Measurements from ENCODE around the gene CHD9NB.
"Not testable (repeated sequence)": the region's sequence is repeated elsewhere in the genome, so short reads cannot be mapped to it uniquely, and the experiment has no call there.

CHD9NB gene

GRCh38 chr16:53083119-53083518 lies 30.4 kb upstream of the CHD9NB start:
- no peak for DNase-seq

DNA sequence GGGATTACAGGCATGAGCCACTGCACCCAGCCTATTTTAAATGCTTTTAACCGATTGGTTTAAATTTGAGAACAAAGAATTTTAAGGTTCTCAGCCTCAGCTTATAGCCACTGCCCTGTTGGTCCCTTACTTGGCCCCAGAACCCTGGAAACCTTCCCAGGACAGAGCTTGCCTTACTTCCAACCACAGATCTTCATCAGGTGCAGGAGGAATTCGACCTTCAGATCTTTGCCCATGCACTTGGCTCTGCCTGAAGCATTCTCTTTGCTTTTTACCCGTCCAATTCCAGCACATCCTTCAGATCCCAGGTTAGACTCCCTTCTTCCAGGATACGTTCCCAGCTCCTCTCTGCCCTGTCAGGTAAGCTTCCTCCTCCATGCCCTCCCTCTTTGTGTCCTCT lies 29.8 kb upstream of the CHD9NB start:
- no peak for DNase-seq

DNA sequence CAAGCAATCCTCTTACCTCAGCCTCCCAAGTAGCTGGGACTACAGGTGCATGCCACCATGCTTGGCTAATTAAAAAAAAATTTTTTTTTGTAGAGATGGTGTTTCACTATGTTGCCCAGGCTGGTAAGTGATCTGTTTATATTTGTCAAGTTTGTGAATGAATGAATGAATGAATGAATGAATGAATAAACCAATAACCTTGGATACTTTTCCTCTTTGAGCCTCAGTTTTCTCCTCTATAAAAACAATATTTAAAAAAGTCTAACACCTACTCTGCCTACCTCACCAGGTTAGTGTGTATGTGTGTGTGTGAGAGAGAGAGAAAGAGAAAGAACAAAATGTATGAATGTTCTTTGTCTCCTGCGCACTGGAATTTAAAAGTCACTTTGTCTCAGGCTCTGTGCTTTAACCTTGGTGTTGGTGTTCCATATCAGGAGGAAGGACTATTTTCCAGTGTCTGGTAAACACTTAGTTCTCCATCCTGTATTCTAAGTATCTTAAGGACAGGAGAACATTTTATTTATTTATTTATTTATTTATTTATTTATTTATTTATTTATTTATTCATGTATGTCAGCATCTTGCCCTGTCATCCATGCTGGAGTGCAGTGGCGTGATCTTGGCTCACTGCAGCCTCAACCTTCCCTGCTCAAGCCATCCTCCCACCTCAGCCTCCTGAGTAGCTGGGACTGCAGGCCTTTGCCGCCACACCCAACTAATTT lies 29.1 kb upstream of the CHD9NB start:
- DNase-seq: no peak

GRCh38 chr16:53081032-53081424 lies 28.3 kb upstream of the CHD9NB start:
- DNase-seq: no peak

DNA sequence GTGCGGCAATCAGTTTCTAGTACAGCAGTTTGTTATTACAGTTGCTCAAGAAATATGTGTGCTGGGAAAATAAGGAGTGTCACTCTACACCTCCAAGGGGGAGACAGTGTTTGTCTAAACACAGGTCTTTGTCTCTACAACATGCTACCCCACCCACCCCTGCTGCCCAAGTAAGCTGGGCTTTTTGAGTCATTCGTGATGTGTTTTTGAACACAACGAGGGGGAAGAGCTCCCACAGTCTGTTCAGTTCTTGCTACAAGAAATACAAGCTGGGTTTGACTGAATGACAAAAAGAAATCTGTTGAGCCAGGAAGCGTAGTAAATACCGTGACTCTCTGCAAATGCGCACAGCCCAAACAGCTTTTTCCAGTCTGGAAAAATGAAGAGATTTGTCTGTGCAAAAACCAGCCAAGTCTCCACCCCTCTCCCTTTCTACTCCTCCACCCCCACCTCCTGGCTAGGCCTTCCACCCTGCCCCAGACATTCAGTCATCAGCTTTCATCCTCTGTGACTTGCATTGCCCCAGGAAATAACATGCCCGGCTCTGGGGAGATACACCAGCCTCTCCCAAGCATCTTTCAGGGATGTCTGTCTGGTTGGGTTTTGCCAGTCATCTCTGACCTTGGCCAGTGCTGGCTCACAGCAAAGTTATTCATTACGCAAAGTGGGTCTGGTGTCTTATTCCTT lies 27.8 kb upstream of the CHD9NB start:
- DNase-seq: no peak

- no peak for DNase-seq
Observed at GRCh38 chr16:53078765-53079485, 26.2 kb upstream of the CHD9NB start.

GRCh38 chr16:53078247-53078646 lies 25.6 kb upstream of the CHD9NB start:
- no peak for DNase-seq

- DNase-seq: not testable (repeated sequence)
Observed at GRCh38 chr16:53075461-53075860, 22.8 kb upstream of the CHD9NB start.

- not testable (repeated sequence) for DNase-seq
Observed at GRCh38 chr16:53074296-53074695, 21.6 kb upstream of the CHD9NB start.

- DNase-seq: no peak
Observed at GRCh38 chr16:53073022-53073421, 20.3 kb upstream of the CHD9NB start.

- no peak for DNase-seq
Observed at GRCh38 chr16:53071748-53072301, 19.1 kb upstream of the CHD9NB start.

DNA sequence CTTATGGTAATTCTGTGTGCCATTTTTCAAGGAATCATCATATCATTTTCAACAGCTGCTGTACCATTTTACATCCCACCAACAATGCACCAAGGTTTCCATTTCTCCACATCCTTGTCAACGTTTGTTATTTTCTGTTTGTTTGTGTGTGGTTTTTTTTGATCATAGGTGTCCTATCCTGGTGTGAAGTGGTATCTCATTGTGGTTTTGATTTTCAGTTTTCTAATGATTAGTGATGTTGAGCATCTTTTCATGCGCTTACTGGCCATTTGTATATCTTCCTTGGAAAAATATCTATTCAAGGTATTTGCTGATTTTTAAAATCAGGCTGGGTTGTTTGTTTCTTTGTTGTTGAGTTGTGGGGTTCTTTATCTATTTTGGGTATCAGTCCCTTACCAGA lies 17.1 kb upstream of the CHD9NB start:
- DNase-seq: no peak

GRCh38 chr16:53068423-53068833 lies 15.7 kb upstream of the CHD9NB start:
- DNase-seq: no peak

- no peak for DNase-seq
Observed at GRCh38 chr16:53067675-53068074, 15.0 kb upstream of the CHD9NB start.

- no peak for DNase-seq
Observed at GRCh38 chr16:53065461-53066061, 12.9 kb upstream of the CHD9NB start.

- no peak for DNase-seq
Observed at GRCh38 chr16:53064081-53064578, 11.4 kb upstream of the CHD9NB start.

- no peak for DNase-seq
Observed at GRCh38 chr16:53061701-53062159, 9.0 kb upstream of the CHD9NB start.

GRCh38 chr16:53061256-53061655 lies 8.6 kb upstream of the CHD9NB start:
- no peak for DNase-seq

- no peak for DNase-seq
Observed at GRCh38 chr16:53059672-53060071, 7.0 kb upstream of the CHD9NB start.

DNA sequence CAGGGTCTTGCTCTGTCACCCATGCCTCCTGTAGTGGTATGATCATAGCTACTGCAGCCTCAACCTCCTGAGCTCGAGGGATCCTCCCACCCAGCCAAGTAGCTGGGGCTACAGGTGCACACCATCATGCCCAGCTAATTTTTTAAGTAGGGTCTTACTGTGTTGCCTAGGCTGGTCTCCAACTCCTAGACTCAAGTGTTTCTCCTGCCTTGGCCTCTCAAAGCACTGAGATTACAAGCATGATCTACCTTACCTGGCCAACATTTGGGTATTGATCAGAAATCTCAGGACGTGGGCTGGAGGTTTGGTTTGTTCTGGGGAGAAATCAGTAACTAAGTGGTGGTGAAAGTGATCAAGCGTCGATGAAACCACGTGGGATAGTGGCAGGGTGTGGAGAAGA lies 6.2 kb upstream of the CHD9NB start:
- DNase-seq: no peak

- no peak for DNase-seq
Observed at GRCh38 chr16:53058441-53058840, 5.7 kb upstream of the CHD9NB start.

DNA sequence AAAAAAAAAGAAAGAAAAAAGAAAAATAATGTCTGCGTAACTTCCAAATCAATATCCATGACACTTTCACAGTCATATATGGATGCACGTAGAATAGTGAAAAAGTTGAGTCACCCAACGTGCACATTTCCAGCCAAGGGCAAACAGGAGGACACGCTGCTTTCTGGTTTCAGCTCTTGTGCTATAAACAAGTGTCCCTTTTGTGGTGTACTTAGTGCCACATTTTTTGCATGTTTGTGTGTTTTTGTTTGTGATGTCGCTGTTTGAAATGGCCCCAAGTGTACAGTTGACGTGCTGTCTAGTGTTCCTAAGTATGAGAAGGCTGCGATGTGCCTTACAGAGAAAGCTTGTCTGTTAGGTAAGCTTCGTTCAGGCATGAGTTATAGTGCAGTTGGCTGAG lies 5.0 kb upstream of the CHD9NB start:
- no peak for DNase-seq

GRCh38 chr16:53056392-53056881 lies 3.7 kb upstream of the CHD9NB start:
- DNase-seq: no peak

Measured in NCI-H187 treated with DMSO at 0.1 percent for 48 hours (cell line).